HG03097 (cell line): Measurements from ENCODE around the gene SH3RF3.

Source experiments
- ATAC-seq: cut with Tn5 transposase; IDR thresholded peaks from one replicate; pipeline ENCODE4 v1.9.1; 2021; ENCODE audit not compliant: unreplicated experiment, low FRiP score

Gene SH3RF3

GRCh38 chr2:109270505-109271312 lies 141.7 kb downstream of the SH3RF3 start:
- ATAC-seq = no peak

- ATAC-seq = no peak
Observed at GRCh38 chr2:109271920-109272319, 142.9 kb downstream of the SH3RF3 start.

DNA sequence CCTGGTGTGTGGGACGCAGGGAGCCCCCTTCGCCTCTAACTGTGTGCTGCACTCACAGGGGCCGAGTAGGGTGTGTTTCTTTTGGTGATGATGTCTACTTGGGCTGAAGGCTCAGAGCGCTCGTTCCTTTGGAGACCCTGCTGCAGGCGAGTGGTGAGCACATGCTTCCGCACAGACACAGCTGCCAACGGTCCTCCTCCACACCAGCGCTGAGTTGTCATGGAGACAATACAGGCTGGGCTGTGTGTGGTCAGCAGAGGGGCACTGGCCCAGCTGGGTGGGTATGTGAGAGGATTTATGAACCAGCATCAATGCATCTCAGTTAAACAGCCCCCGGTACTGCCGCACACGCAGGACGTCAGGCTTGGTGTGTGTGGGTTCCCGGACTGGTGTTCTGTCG lies 143.5 kb downstream of the SH3RF3 start:
- no peak for ATAC-seq

- no peak for ATAC-seq
Observed at GRCh38 chr2:109275120-109276012, 146.4 kb downstream of the SH3RF3 start.

DNA sequence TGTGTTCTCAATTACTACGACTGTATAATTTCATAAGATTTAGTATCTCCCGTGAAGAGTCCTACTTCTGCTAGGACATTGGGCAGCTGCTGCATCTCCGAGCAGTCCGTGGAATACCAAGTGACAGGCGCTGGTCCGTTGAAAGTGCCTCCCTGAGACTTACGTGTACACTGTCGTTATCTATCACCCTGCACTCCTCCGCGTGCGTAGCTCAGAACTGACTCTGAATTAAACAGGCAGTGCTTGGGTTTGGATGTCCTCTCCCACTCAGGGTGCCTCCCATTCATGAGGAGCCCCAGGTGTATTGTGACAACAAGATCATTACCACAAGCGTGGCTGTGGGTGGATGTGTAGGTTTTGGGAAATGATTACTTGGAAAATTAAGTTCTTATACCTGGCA lies 148.4 kb downstream of the SH3RF3 start:
- ATAC-seq = no peak

GRCh38 chr2:109279243-109279860 lies 150.3 kb downstream of the SH3RF3 start:
- no peak for ATAC-seq

GRCh38 chr2:109280804-109281203 lies 151.8 kb downstream of the SH3RF3 start:
- no peak for ATAC-seq

GRCh38 chr2:109282360-109282759 lies 153.4 kb downstream of the SH3RF3 start:
- ATAC-seq = no peak

GRCh38 chr2:109282865-109283264 lies 153.9 kb downstream of the SH3RF3 start:
- no peak for ATAC-seq

- ATAC-seq = no peak
Observed at GRCh38 chr2:109284826-109285225, 155.8 kb downstream of the SH3RF3 start.

- no peak for ATAC-seq
Observed at GRCh38 chr2:109285244-109285651, 156.2 kb downstream of the SH3RF3 start.

DNA sequence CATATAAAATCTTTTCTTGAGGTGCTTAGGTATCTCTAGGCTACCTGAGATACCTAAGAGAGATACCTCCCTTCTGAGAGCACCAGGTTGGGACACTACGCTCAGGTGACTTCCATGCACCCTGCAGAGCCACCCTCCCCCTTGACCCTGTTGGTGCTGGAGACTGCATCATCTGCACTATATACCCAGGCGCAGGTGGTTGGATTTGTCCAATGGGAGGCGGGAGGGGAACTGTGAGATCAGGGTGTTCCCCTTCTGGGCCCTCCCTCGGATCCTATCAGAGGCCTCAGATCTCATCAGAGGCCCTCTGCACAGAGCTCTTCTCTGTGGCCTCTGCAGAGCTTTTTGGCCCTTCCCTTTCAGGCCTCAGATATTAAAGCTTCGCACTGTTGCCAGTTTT lies 158.4 kb downstream of the SH3RF3 start:
- ATAC-seq = no peak

DNA sequence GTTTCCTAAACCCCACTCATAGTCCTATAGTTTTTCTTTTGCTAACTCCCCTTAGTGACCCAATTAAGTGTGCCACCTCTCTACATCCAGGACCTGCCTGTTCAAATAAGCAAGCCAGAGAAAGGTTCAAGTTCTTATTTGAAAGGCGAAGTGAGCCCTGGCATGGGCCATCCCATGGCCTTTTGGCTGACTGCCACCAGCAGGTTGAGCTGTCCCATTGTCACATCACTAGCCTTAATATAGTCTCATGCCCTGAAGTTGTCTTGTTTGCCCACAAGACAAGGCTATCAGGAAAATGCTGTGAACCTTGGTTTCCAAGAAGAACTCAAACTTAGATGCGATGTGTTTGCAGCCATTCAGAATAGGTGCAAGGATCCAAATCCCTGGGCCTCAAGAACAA lies 158.8 kb downstream of the SH3RF3 start:
- no peak for ATAC-seq

GRCh38 chr2:109288544-109289368 lies 159.8 kb downstream of the SH3RF3 start:
- no peak for ATAC-seq

DNA sequence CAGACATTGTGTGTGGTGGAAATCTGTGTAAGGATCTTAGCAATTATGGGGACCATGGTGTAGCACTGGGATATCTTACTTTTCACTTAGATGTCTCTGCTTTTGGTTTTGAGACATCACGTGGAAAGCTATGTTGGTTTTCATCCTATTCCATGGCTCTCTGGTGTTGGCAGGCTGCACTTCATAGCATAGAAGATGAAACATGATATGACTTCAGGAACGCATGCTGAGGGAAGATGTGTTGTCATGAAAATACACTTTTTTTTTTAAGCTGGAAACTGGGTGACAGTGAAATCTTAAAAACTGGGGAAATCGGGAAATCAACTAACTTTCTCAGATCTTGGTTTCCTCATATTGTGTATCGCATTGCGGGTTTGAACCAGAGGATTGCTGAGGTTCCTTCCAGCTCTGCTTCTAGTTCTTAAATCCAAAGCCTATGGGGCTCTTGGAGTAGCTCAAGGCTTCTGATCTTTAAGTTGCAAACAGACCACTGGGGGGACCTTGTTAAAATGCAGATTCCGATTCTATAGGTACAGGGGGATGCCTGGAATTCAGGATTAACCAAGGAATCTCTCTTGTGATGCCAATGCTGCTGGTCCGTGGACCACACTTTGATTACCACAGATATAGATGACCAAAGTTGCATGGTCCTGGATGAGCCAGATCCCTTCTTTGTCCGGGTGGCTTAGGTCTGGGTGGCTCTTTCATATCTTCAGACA lies 160.7 kb downstream of the SH3RF3 start:
- ATAC-seq = no peak

GRCh38 chr2:109290887-109291643 lies 162.1 kb downstream of the SH3RF3 start:
- no peak for ATAC-seq

DNA sequence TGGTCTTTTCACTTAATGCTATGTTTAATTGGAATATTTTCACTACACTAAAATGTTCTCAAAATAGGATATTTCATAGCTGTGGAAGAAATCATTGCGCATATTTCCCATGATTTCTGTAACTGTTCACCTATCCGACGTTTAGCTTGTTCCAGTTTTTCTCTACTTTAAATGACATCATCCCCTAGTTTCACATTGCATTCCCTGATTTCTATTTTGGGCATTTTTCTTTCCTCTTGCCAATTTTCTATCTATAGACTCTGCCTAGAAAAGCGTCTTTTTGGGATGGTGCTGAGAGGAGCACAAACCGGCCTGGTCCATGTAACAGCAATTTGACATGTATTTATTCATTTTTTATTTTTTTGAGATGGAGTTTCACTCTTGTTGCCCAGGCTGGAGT lies 163.4 kb downstream of the SH3RF3 start:
- no peak for ATAC-seq

GRCh38 chr2:109293663-109294062 lies 164.7 kb downstream of the SH3RF3 start:
- ATAC-seq = no peak

DNA sequence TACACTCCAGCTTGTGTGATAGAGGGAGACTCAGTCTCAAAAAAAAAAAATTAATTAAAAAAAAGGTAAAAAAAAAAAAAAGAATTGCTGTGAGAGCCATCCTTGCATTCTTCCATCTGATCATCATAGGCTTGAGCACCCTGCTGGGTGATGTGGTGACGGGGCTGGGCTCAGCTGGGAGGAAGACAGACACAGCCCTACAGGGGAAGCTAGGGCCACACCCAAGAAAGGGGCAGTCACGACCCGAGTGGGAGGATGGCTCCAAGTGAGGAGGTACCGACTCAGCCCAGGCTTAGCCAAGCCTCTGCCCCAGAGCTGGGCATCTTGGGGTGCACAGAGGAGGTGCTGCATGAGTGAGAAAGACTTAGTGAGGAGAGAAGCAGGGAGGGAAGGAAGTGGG lies 165.5 kb downstream of the SH3RF3 start:
- no peak for ATAC-seq
